Loucy (cell line): ENCODE measurements around the gene MRPL53.
"Not testable (repeated sequence)": the region's sequence is repeated elsewhere in the genome, so short reads cannot be mapped to it uniquely, and the experiment has no call there.

Source experiments
- H2AFZ ChIP-seq: fragments of 200-600 bp; sonication (generic); 2 replicates; pipeline ENCODE4 v1.6.0; 2016; ENCODE audit warnings: antibody characterized with exemption, mild to moderate bottlenecking, low read length, moderate library complexity
- H3F3A ChIP-seq: fragments of 200-600 bp; 2 replicates; pipeline ENCODE4 v1.6.0; 2016; ENCODE audit warnings: antibody characterized with exemption, low read depth, mild to moderate bottlenecking
- H3K27me3 ChIP-seq: fragments of 200-600 bp; sonication (generic); 2 replicates; pipeline ENCODE4 v1.6.1; 2014; ENCODE audit warnings: low read length, mild to moderate bottlenecking; ENCODE audit not compliant: insufficient read depth, poor library complexity, severe bottlenecking
- H3K36me3 ChIP-seq: fragments of 200-600 bp; sonication (generic); 2 replicates; pipeline ENCODE4 v1.6.1; 2016; ENCODE audit warnings: low read length; ENCODE audit not compliant: insufficient read depth
- H3K4me1 ChIP-seq: fragments of 200-600 bp; sonication (generic); 2 replicates; pipeline ENCODE4 v1.5.1; 2014; ENCODE audit warnings: low read length, mild to moderate bottlenecking; ENCODE audit not compliant: insufficient read depth, poor library complexity, severe bottlenecking
- H3K4me2 ChIP-seq: fragments of 200-600 bp; sonication (generic); 2 replicates; pipeline ENCODE4 v1.6.0; 2014; ENCODE audit warnings: antibody characterized with exemption, low read length, low read depth, mild to moderate bottlenecking; ENCODE audit not compliant: poor library complexity, severe bottlenecking
- H3K4me3 ChIP-seq: fragments of 200-600 bp; sonication (generic); 2 replicates; pipeline ENCODE4 v1.5.1; 2014; ENCODE audit warnings: low read length, mild to moderate bottlenecking, mixed read lengths; ENCODE audit not compliant: poor library complexity, severe bottlenecking
- H3K79me2 ChIP-seq: fragments of 200-600 bp; sonication (generic); 2 replicates; pipeline ENCODE4 v1.6.1; 2014; ENCODE audit warnings: low read length; ENCODE audit not compliant: insufficient read depth
- H3K9ac ChIP-seq: fragments of 200-600 bp; sonication (generic); 2 replicates; pipeline ENCODE4 v1.6.0; 2014; ENCODE audit warnings: mild to moderate bottlenecking, low read depth, low read length, moderate library complexity; ENCODE audit not compliant: poor library complexity, severe bottlenecking
- H3K9me2 ChIP-seq: fragments of 200-600 bp; sonication (generic); replicated peaks from 2 replicates; pipeline ENCODE4 v1.6.1; 2016; ENCODE audit warnings: low read depth, low read length, mixed read lengths
- H3K9me3 ChIP-seq: fragments of 200-600 bp; sonication (generic); 2 replicates; pipeline ENCODE4 v1.6.1; 2014; ENCODE audit warnings: mild to moderate bottlenecking, antibody characterized with exemption, low read length, low read depth; ENCODE audit not compliant: insufficient read depth
- H4K20me1 ChIP-seq: fragments of 200-600 bp; sonication (generic); 2 replicates; pipeline ENCODE4 v1.6.0; 2014; ENCODE audit warnings: antibody characterized with exemption, low read length, mild to moderate bottlenecking; ENCODE audit not compliant: insufficient read depth, poor library complexity, severe bottlenecking
- CTCF ChIP-seq: fragments of 200-600 bp; sonication (generic); conservative IDR thresholded peaks from 2 replicates; pipeline ENCODE4 v1.5.1; 2014; ENCODE audit warnings: mild to moderate bottlenecking, antibody characterized with exemption, low read length
- EZH2phosphoT487 ChIP-seq: fragments of 200-600 bp; IDR thresholded peaks from 2 replicates; pipeline ENCODE4 v1.6.1; 2018; ENCODE audit warnings: antibody characterized with exemption, mild to moderate bottlenecking, moderate library complexity, borderline replicate concordance

MRPL53 gene

GRCh38 chr2:74471332-74472065, 981 bp downstream of the MRPL53 start:
- H4K20me1 ChIP-seq, result no peaks in the 10 kb centered on the region
- peaks cover 6% of the 10 kb centered on the region; the same call in 1 of the 2 replicates for H3K36me3 ChIP-seq
- H3K4me1 ChIP-seq, result peaks cover 16% of the 10 kb centered on the region
- peak overlapping the region; percentile 86 for H3K9ac ChIP-seq
- peaks cover 5% of the 10 kb centered on the region; the same call in 1 of the 2 replicates for H3F3A ChIP-seq
- no peaks in the 10 kb centered on the region for H3K27me3 ChIP-seq
- peaks cover 14% of the 10 kb centered on the region; the same call in 1 of the 2 replicates for H3K79me2 ChIP-seq
- H3K4me2 ChIP-seq, result peak overlapping the region; percentile 92
- no peak overlapping the region for H2AFZ ChIP-seq
- H3K9me2 ChIP-seq, result no peaks in the 10 kb centered on the region
- no peak for TF ChIP-seq EZH2phosphoT487
- no peak for TF ChIP-seq CTCF
- H3K9me3 ChIP-seq, result no peaks in the 10 kb centered on the region
- peak overlapping the region; percentile 86 for H3K4me3 ChIP-seq

- H3K9me3 ChIP-seq, H2AFZ ChIP-seq, H3K9me2 ChIP-seq, H3F3A ChIP-seq, H3K9ac ChIP-seq, H3K36me3 ChIP-seq, H3K27me3 ChIP-seq, H3K4me3 ChIP-seq, H3K4me2 ChIP-seq, H4K20me1 ChIP-seq: not testable (repeated sequence)
- Histone ChIP-seq H3K4me1 (peaks cover 16% of the 10 kb centered on the region), H3K79me2 (peaks cover 14% of the 10 kb centered on the region; the same call in 1 of the 2 replicates)
These were observed 1.7 kb downstream of the MRPL53 start for GRCh38 chr2:74470742-74471141.

GRCh38 chr2:74464406-74464805, 8.1 kb downstream of the MRPL53 start:
- H3K9me2 ChIP-seq, result no peaks in the 10 kb centered on the region
- peaks cover 7% of the 10 kb centered on the region for H4K20me1 ChIP-seq
- H3K9ac ChIP-seq, result peak overlapping the region; percentile 89
- H3K9me3 ChIP-seq, result no peaks in the 10 kb centered on the region
- no peaks in the 10 kb centered on the region for H3K27me3 ChIP-seq
- H3K4me2 ChIP-seq, result peak overlapping the region; percentile 87
- H3K4me3 ChIP-seq, result peak overlapping the region; percentile 87
- H2AFZ ChIP-seq, result peak overlapping the region; percentile 95; the same call in 1 of the 2 replicates
- no peaks in the 10 kb centered on the region for H3F3A ChIP-seq
- no peaks in the 10 kb centered on the region; the same call in 1 of the 2 replicates for H3K36me3 ChIP-seq
- TF ChIP-seq CTCF (no peak), EZH2phosphoT487 (no peak)
- peaks cover 8% of the 10 kb centered on the region for H3K4me1 ChIP-seq
- peaks cover 30% of the 10 kb centered on the region for H3K79me2 ChIP-seq

GRCh38 chr2:74462786-74463105, 9.7 kb downstream of the MRPL53 start:
- Histone ChIP-seq H3K79me2 (peaks cover 40% of the 10 kb centered on the region), H3K36me3 (no peaks in the 10 kb centered on the region; the same call in 1 of the 2 replicates), H3K9me2 (no peaks in the 10 kb centered on the region), H3K4me1 (peaks cover 13% of the 10 kb centered on the region), H3K4me3 (no peak overlapping the region), H3K9me3 (no peaks in the 10 kb centered on the region), H4K20me1 (peaks cover 7% of the 10 kb centered on the region), H3K9ac (no peak overlapping the region), H3F3A (peaks cover 1% of the 10 kb centered on the region; the same call in 1 of the 2 replicates), H3K4me2 (no peak overlapping the region), H3K27me3 (no peaks in the 10 kb centered on the region), H2AFZ (no peak overlapping the region)
- TF ChIP-seq CTCF (no peak), EZH2phosphoT487 (no peak)
